ENCODE results near the gene KCNJ5.
A peak's percentile ranks its signal among the peaks of the same experiment; 100 is the strongest.

Gene KCNJ5

GRCh38 chr11:128936606-128937251, 45.6 kb downstream of the KCNJ5 start:
- DNase-seq, result no peak

- DNase-seq, result no peak
Measured at GRCh38 chr11:128937480-128937879, 46.3 kb downstream of the KCNJ5 start.

GRCh38 chr11:128938156-128938885, 47.2 kb downstream of the KCNJ5 start:
- DNase-seq, result no peak

GRCh38 chr11:128939591-128939990, 48.4 kb downstream of the KCNJ5 start:
- no peak for DNase-seq

- DNase-seq, result no peak
Measured at GRCh38 chr11:128940156-128940555, 49.0 kb downstream of the KCNJ5 start.

GRCh38 chr11:128940603-128941002, 49.4 kb downstream of the KCNJ5 start:
- no peak for DNase-seq

GRCh38 chr11:128941110-128941509, 50.0 kb downstream of the KCNJ5 start:
- no peak for DNase-seq

- no peak for DNase-seq
Measured at GRCh38 chr11:128941573-128942271, 50.6 kb downstream of the KCNJ5 start.

- DNase-seq, result no peak
Measured at GRCh38 chr11:128942272-128942612, 51.1 kb downstream of the KCNJ5 start.

- DNase-seq, result no peak
Measured at GRCh38 chr11:128942817-128943427, 51.8 kb downstream of the KCNJ5 start, which contains the start of gene TP53AIP1. Gene TP53AIP1 (minus strand): TSS chr11:128942871. CDS start chr11:128937818, 5,053 bp downstream.

- DNase-seq, result no peak
Measured at GRCh38 chr11:128943428-128943976, 52.3 kb downstream of the KCNJ5 start.

GRCh38 chr11:128946648-128947047, 55.5 kb downstream of the KCNJ5 start:
- DNase-seq, result no peak

GRCh38 chr11:128947773-128948172, 56.6 kb downstream of the KCNJ5 start:
- DNase-seq, result no peak

- DNase-seq, result no peak
Measured at GRCh38 chr11:128948583-128948982, 57.4 kb downstream of the KCNJ5 start.

GRCh38 chr11:128949791-128950454, 58.8 kb downstream of the KCNJ5 start:
- no peak for DNase-seq

- DNase-seq, result no peak
Measured at GRCh38 chr11:128953151-128953550, 62.0 kb downstream of the KCNJ5 start.

- no peak for DNase-seq
Measured at GRCh38 chr11:128955636-128956035, 64.5 kb downstream of the KCNJ5 start.

- no peak for DNase-seq
Measured at GRCh38 chr11:128956401-128957201, 65.4 kb downstream of the KCNJ5 start.

GRCh38 chr11:128957202-128957482, 66.0 kb downstream of the KCNJ5 start:
- no peak for DNase-seq

GRCh38 chr11:128961645-128962044, 70.5 kb downstream of the KCNJ5 start:
- no peak for DNase-seq

GRCh38 chr11:128962896-128963295, 71.7 kb downstream of the KCNJ5 start:
- DNase-seq, result peak; percentile 90

GRCh38 chr11:128963744-128964325, 72.7 kb downstream of the KCNJ5 start:
- DNase-seq, result peak; percentile 87

Data from NCI-H524 treated with DMSO at 0.1 percent for 48 hours (cell line).